Psoas muscle (tissue), 8 donors: ENCODE results near the gene ALKBH4. TPM values are rescaled to one million over a fixed set of nuclear protein-coding genes. Genes with fewer than 3 reads are reported as not detected.
A peak's percentile ranks its signal among the peaks of the same experiment; 100 is the strongest.

Experiments
- ATAC-seq, 4 donors: fragments of 200-7000 bp; cut with Tn5 transposase; one replicate each; pipeline ENCODE4 v1.9.1; 2020; ENCODE audit warnings: moderate library complexity in 3 of 4, mild to moderate bottlenecking in 2 of 4
- DNase-seq, 2 donors: peaks; one replicate each; pipeline ENCODE4 v3.0.0-alpha.2; 2020
- H3K27ac ChIP-seq: fragments of 200-600 bp; one replicate; pipeline ENCODE4 v1.8.0; 2022
- H3K27me3 ChIP-seq, 3 donors: fragments of 200-600 bp in 1 of 3; one replicate each; pipeline versions ENCODE4 v1.6.1 to v1.8.0; 2013 to 2022; ENCODE audit warnings: low read length in 2 of 3, mild to moderate bottlenecking in 2 of 3, moderate library complexity in 1 of 3; ENCODE audit not compliant: insufficient read depth in 3 of 3
- H3K36me3 ChIP-seq, 2 donors: fragments of 200-600 bp in 1 of 2; one replicate each; pipeline versions ENCODE4 v1.6.1 to v1.8.0; 2013 to 2022; ENCODE audit warnings: low read depth in 1 of 2, mild to moderate bottlenecking in 1 of 2, moderate library complexity in 1 of 2; ENCODE audit not compliant: insufficient read depth in 1 of 2
- H3K4me1 ChIP-seq: fragments of 200-600 bp; one replicate; pipeline ENCODE4 v1.8.0; 2022
- H3K4me3 ChIP-seq: fragments of 200-600 bp; one replicate; pipeline ENCODE4 v1.8.0; 2022; ENCODE audit warnings: mild to moderate bottlenecking
- H3K9me3 ChIP-seq: fragments of 200-600 bp; one replicate; pipeline ENCODE4 v1.8.0; 2022
- WGBS, 3 donors: extraction: QIAGEN DNeasy Blood & Tissue Kit; methylation state at CpG; one replicate each; pipeline versions ENCODE4 v1.1.6 to v1.1.7; 2013; 5-methylcytosine and 5-hydroxymethylcytosine counted together
- intact Hi-C, 2 donors: fragments of 100-400 bp; cut with DNase I; formaldehyde crosslinking; loops; one replicate each; pipeline versions ENCODE4 v1.11.0 to v1.14.2; 2022
- polyA plus RNA-seq, 3 donors: library from polyadenylated mRNA; stranded (reverse); fragments of 200-250 nt; gene quantifications; one replicate each; pipeline ENCODE4 v1.2.3, GENCODE V29; 2013
- total RNA-seq, 4 donors: library from RNA; stranded (reverse); fragmentation: NEBNext Ultra II Directional in 2 of 4; extraction: Animal tissue kit (Norgen Biotek cat#: 25700) in 2 of 4; gene quantifications; one replicate each; pipeline versions ENCODE4 v1.2.1 to v1.2.4, GENCODE V29; 2021 to 2023
- TF ChIP-seq, protein P1 (sequence below): fragments of 200-600 bp; IDR thresholded peaks from one replicate; pipeline ENCODE4 v1.8.0; 2022; ENCODE audit warnings: antibody characterized with exemption
- donor health status: healthy with polysubstance abuse.
- donor health status: DM: no; HTN: no; CAD: no; lungs with moderate emphysema.
- donor health status: Bipolar disorder and iron deficiency.
- donor health status: healthy.
- donor health status: DM: yes; HTN: yes; CAD: no.
- donor health status: DM: no; HTN: no; CAD: no.
- donor health status: DM: no; HTN: no; CAD: no.
- donor health status: DM: yes; HTN: yes; CAD: no.

ALKBH4 gene
- total and polyA plus RNA-seq, 7 donors = 2.7 to 11.1 (median 8.2) TPM

DNA sequence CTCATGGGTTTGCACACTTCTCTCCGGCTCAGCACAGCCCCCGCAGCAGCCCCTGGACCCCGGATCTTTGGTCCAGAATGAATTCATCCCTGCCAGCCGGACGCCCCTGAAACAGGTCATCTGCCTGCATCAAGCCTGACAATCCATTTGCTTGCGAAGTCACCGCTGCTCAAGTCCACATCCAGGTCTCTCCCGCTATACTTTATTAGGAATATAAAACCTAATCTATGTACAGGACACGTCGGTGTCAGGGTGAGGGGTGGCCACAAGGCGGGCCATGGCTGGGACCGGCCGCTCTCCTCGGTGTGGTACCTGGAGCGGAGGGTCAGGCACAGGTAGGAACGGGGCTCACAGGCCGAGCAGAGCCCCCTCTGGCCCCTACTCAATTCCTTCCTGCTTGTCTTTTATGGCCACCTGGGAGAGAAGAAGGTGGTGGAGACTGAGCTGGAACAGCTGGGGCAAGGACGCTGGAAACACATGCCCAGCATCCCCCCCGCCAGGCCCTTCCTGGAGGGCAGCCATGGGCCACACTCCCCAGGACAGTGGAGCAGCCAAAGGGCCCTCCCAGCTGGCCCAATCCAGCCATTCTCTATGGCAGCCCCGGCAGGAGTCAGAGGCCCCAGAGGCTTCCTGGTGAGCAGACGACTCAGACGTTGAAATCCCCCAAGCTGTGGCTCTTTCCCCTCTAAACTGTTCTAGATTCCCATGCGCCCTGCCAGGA lies 8.8 kb upstream of the ALKBH4 start:
- 66 to 70% (median 68%) methylated on average over 22 to 23 of the region's 23 CpGs for WGBS, 3 donors

DNA sequence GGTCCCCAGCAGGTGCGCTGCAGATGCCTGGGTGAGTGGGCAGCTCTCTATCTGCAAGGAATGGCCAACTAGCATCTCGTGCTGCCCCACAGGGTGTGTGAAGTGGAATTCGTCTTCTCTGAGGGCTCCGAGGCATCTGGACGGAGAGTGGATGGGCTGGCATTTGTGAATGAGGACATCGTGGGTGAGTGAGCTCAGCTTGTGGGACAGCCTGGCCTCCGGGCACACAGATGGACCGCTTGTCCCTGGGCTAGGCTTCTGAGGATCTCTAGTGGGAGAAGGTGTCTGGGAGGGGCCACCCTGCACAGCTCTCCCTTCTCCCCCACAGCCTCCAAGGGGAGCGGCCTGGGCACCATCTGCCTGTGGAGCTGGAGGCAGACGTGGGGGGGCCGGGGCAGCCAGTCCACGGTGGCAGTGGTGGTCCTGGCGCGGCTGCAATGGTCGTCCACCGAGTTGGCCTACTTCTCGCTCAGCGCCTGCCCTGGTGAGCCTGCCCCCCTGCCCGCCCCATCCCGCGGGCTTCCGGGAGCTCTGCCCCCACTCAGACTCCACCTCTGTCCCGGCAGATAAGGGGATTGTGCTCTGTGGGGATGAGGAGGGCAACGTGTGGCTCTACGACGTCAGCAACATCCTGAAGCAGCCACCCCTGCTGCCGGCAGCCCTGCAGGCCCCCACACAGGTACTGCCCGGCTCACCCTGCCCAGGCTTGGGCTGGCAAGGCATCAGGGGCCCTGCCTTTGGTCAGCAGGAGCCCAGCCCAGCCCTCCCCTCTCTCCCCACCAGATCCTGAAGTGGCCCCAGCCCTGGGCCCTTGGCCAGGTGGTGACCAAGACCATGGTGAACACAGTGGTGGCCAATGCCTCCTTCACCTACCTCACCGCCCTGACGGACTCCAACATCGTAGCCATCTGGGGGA lies 7.7 kb upstream of the ALKBH4 start:
- WGBS, 3 donors = 74 to 77% (median 76%) methylated on average over 25 to 31 of the region's 31 CpGs
- no peaks in the 10 kb centered on the region for H3K27me3 ChIP-seq
- peaks cover 6 to 33% of the 10 kb centered on the region in 2 donors for H3K36me3 ChIP-seq
- H3K27ac ChIP-seq = no peak overlapping the region
- H3K9me3 ChIP-seq = no peaks in the 10 kb centered on the region
- intact Hi-C loops = no loop called here
- ATAC-seq (peak in 2 of 4 donors; percentile 2 to 8), DNase-seq (peak; percentile 22 to 54)
- H3K4me3 ChIP-seq = no peak overlapping the region
- TF ChIP-seq, protein P1, sequence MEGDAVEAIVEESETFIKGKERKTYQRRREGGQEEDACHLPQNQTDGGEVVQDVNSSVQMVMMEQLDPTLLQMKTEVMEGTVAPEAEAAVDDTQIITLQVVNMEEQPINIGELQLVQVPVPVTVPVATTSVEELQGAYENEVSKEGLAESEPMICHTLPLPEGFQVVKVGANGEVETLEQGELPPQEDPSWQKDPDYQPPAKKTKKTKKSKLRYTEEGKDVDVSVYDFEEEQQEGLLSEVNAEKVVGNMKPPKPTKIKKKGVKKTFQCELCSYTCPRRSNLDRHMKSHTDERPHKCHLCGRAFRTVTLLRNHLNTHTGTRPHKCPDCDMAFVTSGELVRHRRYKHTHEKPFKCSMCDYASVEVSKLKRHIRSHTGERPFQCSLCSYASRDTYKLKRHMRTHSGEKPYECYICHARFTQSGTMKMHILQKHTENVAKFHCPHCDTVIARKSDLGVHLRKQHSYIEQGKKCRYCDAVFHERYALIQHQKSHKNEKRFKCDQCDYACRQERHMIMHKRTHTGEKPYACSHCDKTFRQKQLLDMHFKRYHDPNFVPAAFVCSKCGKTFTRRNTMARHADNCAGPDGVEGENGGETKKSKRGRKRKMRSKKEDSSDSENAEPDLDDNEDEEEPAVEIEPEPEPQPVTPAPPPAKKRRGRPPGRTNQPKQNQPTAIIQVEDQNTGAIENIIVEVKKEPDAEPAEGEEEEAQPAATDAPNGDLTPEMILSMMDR = no peak
- peaks cover 3% of the 10 kb centered on the region for H3K4me1 ChIP-seq

More for the DNA sequence above, 8.8 kb upstream of the ALKBH4 start:
- no peak overlapping the region for H3K4me3 ChIP-seq
- TF ChIP-seq, protein P1 = no peak
- peaks cover 6 to 31% of the 10 kb centered on the region in 2 donors for H3K36me3 ChIP-seq
- H3K27me3 ChIP-seq = no peaks in the 10 kb centered on the region
- peak overlapping the region; percentile 23 for H3K27ac ChIP-seq
- ATAC-seq (peak in 3 of 4 donors; percentile 35 to 36 (median 36)), DNase-seq (peak; percentile 20 to 66)
- no peaks in the 10 kb centered on the region for H3K9me3 ChIP-seq
- intact Hi-C loops = no loop called here
- H3K4me1 ChIP-seq = peaks cover 3% of the 10 kb centered on the region

DNA sequence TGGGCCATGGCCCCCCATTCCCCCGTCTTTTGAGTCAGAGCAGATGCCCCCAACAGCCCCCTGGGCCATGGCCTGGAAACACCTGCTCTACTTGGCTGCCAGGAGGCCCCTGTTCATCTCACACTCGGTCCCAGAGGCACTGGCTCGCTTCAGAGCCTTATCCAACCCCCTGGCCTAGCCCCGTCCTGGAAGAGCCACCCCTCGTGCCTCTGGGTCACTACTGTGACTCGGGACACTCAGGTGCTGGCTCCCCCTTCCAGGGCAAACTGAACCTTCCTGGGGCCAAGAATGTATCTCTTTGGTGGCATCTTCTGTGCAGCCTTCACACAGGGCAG lies 7.1 kb upstream of the ALKBH4 start:
- peaks cover 6 to 33% of the 10 kb centered on the region in 2 donors for H3K36me3 ChIP-seq
- ATAC-seq = no peak
- intact Hi-C loops = no loop called here
- no peak overlapping the region for H3K4me3 ChIP-seq
- peak; percentile 9 to 43 for DNase-seq
- no peaks in the 10 kb centered on the region for H3K9me3 ChIP-seq
- TF ChIP-seq, protein P1 = no peak
- no peak overlapping the region for H3K27ac ChIP-seq
- peaks cover 3% of the 10 kb centered on the region for H3K4me1 ChIP-seq
- H3K27me3 ChIP-seq = no peaks in the 10 kb centered on the region
- WGBS, 3 donors = 61 to 69% (median 66%) methylated on average over 4 to 6 of the region's 6 CpGs

DNA sequence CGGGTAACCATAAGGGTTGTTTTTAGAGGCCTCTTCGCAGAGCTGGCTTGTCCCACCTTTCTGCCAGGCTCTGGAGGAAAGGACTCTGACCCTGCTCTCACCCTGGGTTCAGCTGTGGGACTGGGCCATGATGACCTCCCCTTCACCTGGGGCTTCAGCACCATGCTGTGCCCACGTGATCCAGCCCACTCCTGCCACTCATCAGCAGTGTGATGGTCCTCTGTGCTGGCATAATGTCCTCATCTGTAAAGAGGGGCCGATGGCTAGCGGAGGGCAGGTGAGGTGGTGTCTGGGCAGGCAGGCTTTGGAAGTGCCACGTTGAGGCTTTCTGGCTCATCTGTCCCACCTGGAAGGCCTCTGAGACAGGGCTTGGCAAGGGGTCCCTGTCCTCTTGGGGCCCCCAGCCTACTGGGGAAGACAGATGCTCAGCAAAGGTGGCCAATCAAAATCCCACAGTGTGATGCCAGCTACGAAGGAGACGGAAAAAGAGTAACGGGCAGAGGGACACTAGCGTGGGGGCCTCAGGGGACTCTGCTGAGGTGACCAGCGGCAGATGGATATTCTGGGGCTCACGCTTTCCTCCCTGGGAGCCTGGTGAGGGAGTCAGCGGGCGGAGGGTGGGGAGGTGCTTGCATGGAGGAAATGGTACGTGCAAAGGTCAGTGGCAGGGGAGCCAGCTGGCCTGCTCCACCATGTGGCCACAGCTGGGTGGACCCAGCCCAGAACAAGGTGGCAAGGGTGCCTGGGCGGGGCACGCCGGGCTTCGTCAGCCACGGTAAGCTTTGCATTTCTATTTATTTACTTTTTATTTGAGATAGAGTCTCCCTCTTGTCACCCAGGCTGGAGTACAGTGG lies 5.5 kb upstream of the ALKBH4 start:
- H3K4me3 ChIP-seq = no peak overlapping the region
- peaks cover 6 to 30% of the 10 kb centered on the region in 2 donors for H3K36me3 ChIP-seq

More for the DNA sequence above, 5.5 kb upstream of the ALKBH4 start:
- intact Hi-C loops = no loop called here
- Histone ChIP-seq H3K9me3 (no peaks in the 10 kb centered on the region), H3K27me3 (no peaks in the 10 kb centered on the region), H3K27ac (no peak overlapping the region), H3K4me1 (peaks cover 9% of the 10 kb centered on the region)
- ATAC-seq = peak in 3 of 4 donors; percentile 27 to 60 (median 32)
- TF ChIP-seq, protein P1 = no peak
- peak; percentile 19 to 53 for DNase-seq
- 60 to 77% (median 62%) methylated on average over 20 of the region's 20 CpGs for WGBS, 3 donors
